Body of pancreas (tissue), 4 donors: ENCODE measurements around the gene MAGI1.

ENCODE experiments used
- CTCF ChIP-seq, 7 experiments: fragments of 450-650 bp in 4 of 7; fragments of 200-600 bp in 3 of 7; sonication (generic) in 3 of 7; IDR thresholded peaks; one replicate each; pipeline ENCODE4 v1.5.1; 2016 to 2019; ENCODE audit warnings: antibody characterized with exemption in 7 of 7
- POLR2A ChIP-seq, 3 donors: fragments of 450-650 bp; IDR thresholded peaks; one replicate each; pipeline ENCODE4 v1.6.1; 2016; ENCODE audit warnings: antibody characterized with exemption in 3 of 3, mild to moderate bottlenecking in 2 of 3

GRCh38 chr3:65702202-65702601 lies 336.5 kb downstream of the MAGI1 start:
- TF ChIP-seq CTCF (IDR thresholded peaks at IDR 0.05) = no peak
- no peak for TF ChIP-seq POLR2A (IDR thresholded peaks at IDR 0.05)
